ENCODE results near the gene SLC30A7. TPM values are rescaled to one million over a fixed set of nuclear protein-coding genes. Genes with fewer than 3 reads are reported as not detected.
"Not testable (repeated sequence)": the region's sequence is repeated elsewhere in the genome, so short reads cannot be mapped to it uniquely, and the experiment has no call there.

SLC30A7 gene, protein sequence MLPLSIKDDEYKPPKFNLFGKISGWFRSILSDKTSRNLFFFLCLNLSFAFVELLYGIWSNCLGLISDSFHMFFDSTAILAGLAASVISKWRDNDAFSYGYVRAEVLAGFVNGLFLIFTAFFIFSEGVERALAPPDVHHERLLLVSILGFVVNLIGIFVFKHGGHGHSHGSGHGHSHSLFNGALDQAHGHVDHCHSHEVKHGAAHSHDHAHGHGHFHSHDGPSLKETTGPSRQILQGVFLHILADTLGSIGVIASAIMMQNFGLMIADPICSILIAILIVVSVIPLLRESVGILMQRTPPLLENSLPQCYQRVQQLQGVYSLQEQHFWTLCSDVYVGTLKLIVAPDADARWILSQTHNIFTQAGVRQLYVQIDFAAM
- 29.5 and 45.3 TPM in 2 replicates for total RNA-seq (2014; rRNA removed; shearing (Covaris generic))

DNA sequence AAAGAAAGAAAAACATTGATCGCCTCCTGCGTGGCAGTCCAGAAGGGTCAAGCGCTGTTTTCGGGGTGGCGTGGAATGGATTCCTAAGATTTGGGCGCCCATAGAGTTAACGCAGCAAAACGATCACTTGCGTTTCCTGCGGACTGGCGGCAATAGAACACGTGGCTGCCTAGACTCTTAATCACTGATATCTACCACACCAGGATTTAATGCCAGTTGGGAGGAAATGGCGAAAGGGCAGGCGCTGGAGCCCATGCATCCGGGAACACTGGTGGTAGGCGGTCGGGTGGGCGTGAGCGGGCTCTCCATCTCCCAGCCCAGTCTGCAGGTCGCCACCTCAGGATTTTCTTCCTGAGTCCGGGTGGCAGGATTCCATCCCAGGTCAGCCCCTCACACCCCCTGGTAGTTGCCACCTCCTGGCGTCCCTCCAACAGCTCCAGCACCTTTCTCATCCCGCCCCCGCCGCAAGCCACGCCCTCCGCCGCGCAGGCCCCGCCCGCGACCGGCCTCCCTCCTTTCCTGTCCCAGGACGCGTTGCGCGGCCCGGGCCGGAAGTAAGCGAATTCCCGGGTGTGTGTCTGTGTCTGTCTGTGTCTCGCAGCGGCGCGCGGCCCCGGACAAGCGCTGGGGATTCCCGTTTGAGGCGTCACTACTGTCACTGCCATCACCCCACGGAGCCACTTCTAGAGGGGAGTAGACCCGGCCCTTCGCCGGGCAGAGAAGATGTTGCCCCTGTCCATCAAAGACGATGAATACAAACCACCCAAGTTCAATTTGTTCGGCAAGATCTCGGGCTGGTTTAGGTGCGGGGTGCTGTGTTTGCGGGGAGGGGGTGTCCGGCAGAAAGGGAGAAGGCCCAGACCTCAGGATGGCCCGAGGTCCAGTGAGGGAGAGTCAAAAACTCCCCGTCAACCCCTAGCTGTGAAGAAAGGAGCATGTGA lies at the start of gene SLC30A7:
SLC30A7 (plus strand) TSS at position 551 of the 941 bp plus-strand sequence; CDS start at position 724, 173 bp downstream.
- peak; percentile 82 for DNase-seq (ENCODE audit: low spot score)

DNA sequence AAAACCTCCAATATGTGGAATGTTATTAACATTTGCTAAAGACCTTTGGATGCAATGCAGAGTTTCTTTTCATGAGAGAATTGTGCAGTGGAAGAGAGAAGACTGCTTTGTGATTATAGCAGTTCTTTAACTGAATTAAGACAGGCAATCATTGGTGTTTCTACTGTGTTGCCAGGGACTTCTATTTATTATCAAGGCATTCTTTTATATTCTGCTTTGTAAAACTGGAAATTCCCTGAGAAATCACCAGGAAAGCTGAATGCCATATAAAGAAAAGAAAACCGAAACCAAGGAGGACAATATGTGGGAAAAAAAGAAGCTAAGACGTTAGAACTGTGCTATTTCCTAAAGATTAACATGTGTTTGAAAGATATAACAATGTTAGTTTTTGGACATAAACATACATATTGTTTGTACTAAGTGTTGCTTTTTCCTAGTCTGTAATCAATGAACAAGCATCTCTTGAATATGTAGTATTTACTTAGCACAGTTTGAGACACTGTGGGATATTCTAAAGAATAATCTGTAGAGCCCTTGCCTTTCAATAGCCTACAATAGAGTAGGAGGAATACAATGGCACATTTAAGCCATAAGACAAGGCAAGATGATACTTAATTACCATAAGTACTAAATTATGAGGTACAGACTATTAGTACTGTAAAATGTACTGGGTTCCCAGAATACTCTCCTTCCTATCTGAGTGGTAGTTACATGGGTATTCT lies 48.4 kb upstream of the SLC30A7 start:
- DNase-seq (ENCODE audit: low spot score): no peak

GRCh38 chr1:100851726-100852125 lies 44.2 kb upstream of the SLC30A7 start:
- DNase-seq (ENCODE audit: low spot score): no peak

- no peak for DNase-seq (ENCODE audit: low spot score)
Measured at GRCh38 chr1:100852976-100853375, 42.9 kb upstream of the SLC30A7 start.

- DNase-seq (ENCODE audit: low spot score): not testable (repeated sequence)
Measured at GRCh38 chr1:100855116-100855515, 40.8 kb upstream of the SLC30A7 start.

DNA sequence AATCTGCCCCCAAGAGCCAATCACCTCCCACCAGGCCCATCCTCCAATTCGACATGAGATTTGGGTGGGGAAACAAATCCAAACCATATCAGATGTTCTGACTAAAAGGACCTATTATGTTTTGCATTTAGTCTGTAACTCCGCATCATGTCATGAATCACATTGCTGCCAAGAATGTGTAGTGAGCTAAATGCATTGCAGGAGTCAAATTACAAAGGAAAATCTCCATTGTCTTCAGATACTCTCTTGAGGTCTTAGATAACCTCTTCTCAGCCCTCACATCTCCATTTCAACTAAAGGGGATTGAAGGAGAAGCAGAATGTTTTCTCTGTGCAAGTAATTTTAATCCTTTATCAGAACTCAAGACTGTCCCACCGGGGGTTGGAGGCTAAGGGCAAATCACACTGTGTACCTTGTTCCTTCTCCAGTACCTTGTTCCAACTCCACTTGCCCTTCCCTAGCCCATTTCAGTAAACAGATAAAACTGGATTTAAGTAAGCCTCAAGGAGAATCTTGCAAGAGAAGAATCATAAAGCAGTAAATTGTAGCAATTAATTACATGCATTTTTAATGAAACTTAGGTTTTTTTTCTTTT lies 35.4 kb upstream of the SLC30A7 start:
- peak; percentile 45 for DNase-seq (ENCODE audit: low spot score)

DNA sequence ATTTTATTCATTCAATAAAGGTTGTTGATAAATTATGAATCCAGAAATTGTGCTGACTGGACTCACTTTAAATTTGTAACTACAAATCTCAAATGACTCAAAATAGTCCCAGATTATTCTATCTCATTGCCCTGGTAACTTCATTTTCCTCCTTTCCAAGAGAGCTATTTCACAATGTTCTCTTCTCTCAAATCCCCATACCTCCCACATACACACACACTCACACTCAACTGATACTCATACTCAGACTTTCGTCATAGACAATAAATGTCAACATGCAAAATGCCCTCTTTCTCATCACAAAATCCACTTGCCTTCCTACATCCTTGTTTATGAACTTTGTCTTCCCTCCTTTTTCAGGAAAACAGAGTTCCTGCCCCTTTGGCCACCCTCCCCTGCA lies 34.5 kb upstream of the SLC30A7 start:
- no peak for DNase-seq (ENCODE audit: low spot score)

DNA sequence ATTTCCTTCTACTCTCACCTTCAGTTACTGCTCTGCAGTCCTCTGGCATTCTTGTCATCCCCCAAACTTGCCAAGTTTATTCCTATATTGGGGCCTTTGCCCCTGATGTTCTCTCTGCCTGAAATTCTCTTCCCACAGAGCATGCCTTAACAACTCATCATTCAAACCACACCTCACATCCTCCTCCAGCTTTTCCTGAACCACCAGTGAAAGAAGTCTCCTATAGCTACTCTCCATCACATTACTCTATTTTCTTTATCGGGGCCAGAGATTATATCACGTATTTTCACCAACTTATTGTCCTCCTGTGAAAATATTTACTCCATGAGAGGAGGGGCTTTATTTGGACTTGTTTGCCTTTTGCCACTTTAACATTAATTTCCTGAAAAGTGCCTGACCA lies 33.3 kb upstream of the SLC30A7 start:
- no peak for DNase-seq (ENCODE audit: low spot score)

GRCh38 chr1:100866041-100866900 lies 29.6 kb upstream of the SLC30A7 start:
- DNase-seq (ENCODE audit: low spot score): peak; percentile 57

- no peak for DNase-seq (ENCODE audit: low spot score)
Measured at GRCh38 chr1:100866901-100867206, 29.0 kb upstream of the SLC30A7 start.

DNA sequence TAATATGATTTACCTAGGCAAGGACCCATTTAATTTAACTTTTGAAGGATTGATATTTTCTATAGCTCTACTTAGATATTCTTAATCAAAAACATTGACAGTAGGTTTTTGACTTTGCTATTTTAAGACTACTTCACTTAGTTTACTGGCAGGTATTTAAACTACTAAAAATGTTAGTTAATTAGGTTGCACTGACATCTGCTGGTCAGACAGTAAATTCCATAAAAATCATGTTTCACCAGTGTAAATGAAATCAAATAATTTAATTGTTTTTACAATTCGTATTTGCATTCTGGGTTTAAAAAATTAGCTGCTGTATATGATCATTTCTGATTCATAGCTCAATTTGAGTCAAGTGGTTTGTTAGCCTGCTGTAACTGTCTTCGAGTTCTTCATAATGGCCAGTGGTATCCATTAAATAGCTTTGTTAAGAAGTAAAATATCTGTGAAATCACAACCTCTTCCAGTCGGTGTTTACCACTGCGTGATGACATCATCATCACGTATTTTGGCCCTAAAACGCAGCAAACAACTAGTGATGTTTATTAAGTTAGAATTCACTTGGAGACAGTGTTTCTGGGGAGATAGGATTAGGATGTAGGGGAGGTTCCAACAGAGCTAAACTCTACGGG lies 27.4 kb upstream of the SLC30A7 start:
- peak; percentile 23 for DNase-seq (ENCODE audit: low spot score)

- no peak for DNase-seq (ENCODE audit: low spot score)
Measured at GRCh38 chr1:100869996-100870395, 25.9 kb upstream of the SLC30A7 start.

GRCh38 chr1:100874433-100874832 lies 21.5 kb upstream of the SLC30A7 start:
- no peak for DNase-seq (ENCODE audit: low spot score)

DNA sequence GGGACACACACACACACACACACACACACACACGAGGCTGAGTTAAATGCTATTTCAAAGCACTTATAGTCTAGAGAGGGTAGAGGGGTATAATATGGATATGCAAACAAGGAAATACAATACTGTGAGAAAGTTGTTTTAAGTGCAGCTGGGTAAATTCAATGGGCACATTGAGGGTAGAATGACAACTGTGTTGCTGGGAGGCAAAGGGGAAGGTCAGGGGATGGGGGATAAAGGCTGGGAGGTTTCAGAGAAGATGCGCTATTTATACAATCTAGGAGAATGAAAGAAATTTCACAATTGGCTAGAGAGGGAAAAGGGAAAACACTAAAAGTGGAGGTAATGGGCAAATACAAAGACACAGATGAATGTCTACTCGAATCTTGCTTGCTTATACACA lies 20.7 kb upstream of the SLC30A7 start:
- no peak for DNase-seq (ENCODE audit: low spot score)

DNA sequence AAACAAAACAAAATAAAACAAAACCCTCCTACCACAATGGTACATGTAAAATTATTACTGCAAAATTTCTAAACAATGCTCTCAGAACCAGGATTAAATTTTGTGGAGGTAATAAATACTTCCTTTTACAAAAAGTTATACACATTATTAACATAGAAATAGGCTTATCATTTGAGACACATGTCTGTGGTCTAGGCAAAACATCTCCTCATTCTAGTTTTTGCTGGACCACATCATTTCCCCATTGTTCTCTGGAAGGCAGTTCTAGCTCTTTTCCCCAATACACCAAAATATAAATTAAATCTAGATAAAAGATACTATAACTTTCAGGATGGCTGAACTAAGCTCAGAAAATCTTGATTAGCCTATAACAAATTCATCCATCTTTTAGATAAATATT lies 19.6 kb upstream of the SLC30A7 start:
- DNase-seq (ENCODE audit: low spot score): no peak

DNA sequence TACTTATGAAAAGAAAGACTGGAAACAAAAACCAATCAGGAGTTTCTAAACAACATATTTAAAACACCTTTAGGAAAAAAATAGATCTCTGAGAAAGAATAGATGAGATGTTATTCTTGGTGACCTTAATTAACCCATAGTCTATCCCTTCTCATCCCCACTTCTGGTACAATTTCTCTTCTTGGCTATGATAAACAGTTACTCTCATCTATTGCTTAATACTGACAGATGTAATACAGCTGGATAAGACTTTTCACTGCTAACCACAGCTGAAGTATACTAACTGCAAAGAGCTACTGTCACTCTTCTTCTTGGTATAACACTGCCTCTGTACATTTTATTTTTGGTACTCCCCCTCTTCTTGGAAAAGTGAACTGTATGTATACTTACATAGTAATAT lies 16.5 kb upstream of the SLC30A7 start:
- no peak for DNase-seq (ENCODE audit: low spot score)

GRCh38 chr1:100881687-100882086 lies 14.2 kb upstream of the SLC30A7 start:
- DNase-seq (ENCODE audit: low spot score): no peak

DNA sequence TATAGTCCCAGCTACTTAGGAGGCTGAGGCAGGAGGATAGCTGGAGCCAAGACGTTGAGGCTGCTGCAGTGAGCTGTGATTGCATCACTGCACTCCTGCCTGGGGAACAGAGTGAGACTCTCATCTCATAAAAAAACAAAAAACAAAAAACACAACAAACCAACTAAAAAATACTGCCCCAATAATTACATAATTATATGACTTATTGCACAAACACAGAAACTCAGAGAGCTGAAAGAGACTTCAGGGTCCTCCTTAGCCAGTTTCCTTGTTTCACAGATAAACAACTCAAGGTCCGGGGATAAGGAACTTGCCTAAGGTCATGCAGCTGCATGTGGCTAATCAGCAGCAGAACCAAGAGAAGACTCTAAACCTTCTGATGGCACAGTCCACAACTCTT lies 13.2 kb upstream of the SLC30A7 start:
- DNase-seq (ENCODE audit: low spot score): no peak

GRCh38 chr1:100883963-100884362 lies 11.9 kb upstream of the SLC30A7 start:
- DNase-seq (ENCODE audit: low spot score): peak; percentile 65

DNA sequence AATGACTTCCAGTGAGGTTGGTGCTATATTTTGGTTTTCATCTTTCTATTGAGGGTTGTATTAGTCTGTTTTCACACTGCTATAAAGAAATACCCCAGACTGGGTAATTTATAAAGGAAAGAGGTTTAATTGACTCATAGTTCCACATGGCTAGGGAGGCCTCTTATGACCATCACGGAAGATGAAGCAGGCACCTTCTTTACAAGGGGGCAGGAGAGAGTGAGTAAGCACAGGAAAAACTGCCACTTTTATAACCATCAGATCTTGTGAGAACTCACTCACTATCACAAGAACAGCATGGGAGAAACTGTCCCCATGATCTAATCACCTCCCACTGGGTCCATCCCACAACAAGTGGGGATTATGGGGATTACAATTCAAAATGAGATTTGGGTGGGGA lies 6.9 kb upstream of the SLC30A7 start:
- not testable (repeated sequence) for DNase-seq (ENCODE audit: low spot score)
